ENCODE results near the gene UNC13B.
"Not testable (repeated sequence)": the region's sequence is repeated elsewhere in the genome, so short reads cannot be mapped to it uniquely, and the experiment has no call there.

Gene UNC13B

GRCh38 chr9:35396560-35397215 lies 234.9 kb downstream of the UNC13B start:
- DNase-seq, result no peak

- no peak for DNase-seq
These were observed 235.4 kb downstream of the UNC13B start for GRCh38 chr9:35397216-35397698.

GRCh38 chr9:35397923-35398322 lies 236.1 kb downstream of the UNC13B start:
- DNase-seq, result no peak

- DNase-seq, result no peak
These were observed 237.0 kb downstream of the UNC13B start for GRCh38 chr9:35398651-35399335.

GRCh38 chr9:35404865-35405264 lies 243.1 kb downstream of the UNC13B start:
- no peak for DNase-seq

- DNase-seq, result peak; percentile 37
These were observed 244.6 kb downstream of the UNC13B start for GRCh38 chr9:35406183-35406959.

GRCh38 chr9:35407846-35408245 lies 246.0 kb downstream of the UNC13B start:
- DNase-seq, result no peak

- DNase-seq, result not testable (repeated sequence)
These were observed 247.6 kb downstream of the UNC13B start for GRCh38 chr9:35409434-35409833.

- DNase-seq, result no peak
These were observed 253.1 kb downstream of the UNC13B start for GRCh38 chr9:35414889-35415288.

GRCh38 chr9:35415402-35416097 lies 253.7 kb downstream of the UNC13B start:
- DNase-seq, result no peak

GRCh38 chr9:35416098-35416427 lies 254.3 kb downstream of the UNC13B start:
- DNase-seq, result no peak

GRCh38 chr9:35422346-35422745 lies 260.5 kb downstream of the UNC13B start:
- no peak for DNase-seq

GRCh38 chr9:35422753-35423152 lies 260.9 kb downstream of the UNC13B start:
- no peak for DNase-seq

GRCh38 chr9:35423499-35423898 lies 261.7 kb downstream of the UNC13B start:
- no peak for DNase-seq

- no peak for DNase-seq
These were observed 262.8 kb downstream of the UNC13B start for GRCh38 chr9:35424356-35425352.

GRCh38 chr9:35426627-35427026 lies 264.8 kb downstream of the UNC13B start:
- no peak for DNase-seq

- DNase-seq, result no peak
These were observed 269.7 kb downstream of the UNC13B start for GRCh38 chr9:35431467-35431866.

GRCh38 chr9:35432076-35432475 lies 270.3 kb downstream of the UNC13B start:
- no peak for DNase-seq

- no peak for DNase-seq
These were observed 275.1 kb downstream of the UNC13B start for GRCh38 chr9:35436933-35437332.

GRCh38 chr9:35446012-35446411 lies 284.2 kb downstream of the UNC13B start:
- DNase-seq, result no peak

- DNase-seq, result no peak
These were observed 286.7 kb downstream of the UNC13B start for GRCh38 chr9:35448496-35448895.

- DNase-seq, result no peak
These were observed 290.7 kb downstream of the UNC13B start for GRCh38 chr9:35452481-35452880.
